ENCODE data around the gene AAR2.

AAR2 gene

GRCh38 chr20:36255445-36255844 lies 19.2 kb downstream of the AAR2 start:
- peaks cover 11% of the 10 kb centered on the region for H3K36me3 ChIP-seq (ENCODE audit: control insufficient read depth, low read length)
- H3K4me3 ChIP-seq (ENCODE audit: low read length) = no peak overlapping the region
- no peak overlapping the region for H3K4me2 ChIP-seq (ENCODE audit: low read length)
- H3K4me1 ChIP-seq (ENCODE audit: control insufficient read depth, low read length) = no peaks in the 10 kb centered on the region
- no peaks in the 10 kb centered on the region for H3F3A ChIP-seq (ENCODE audit: control insufficient read depth, insufficient read depth)
- H3K9me3 ChIP-seq (ENCODE audit: control insufficient read depth, insufficient read depth, low read length) = no peaks in the 10 kb centered on the region
- TF ChIP-seq, protein P1, sequence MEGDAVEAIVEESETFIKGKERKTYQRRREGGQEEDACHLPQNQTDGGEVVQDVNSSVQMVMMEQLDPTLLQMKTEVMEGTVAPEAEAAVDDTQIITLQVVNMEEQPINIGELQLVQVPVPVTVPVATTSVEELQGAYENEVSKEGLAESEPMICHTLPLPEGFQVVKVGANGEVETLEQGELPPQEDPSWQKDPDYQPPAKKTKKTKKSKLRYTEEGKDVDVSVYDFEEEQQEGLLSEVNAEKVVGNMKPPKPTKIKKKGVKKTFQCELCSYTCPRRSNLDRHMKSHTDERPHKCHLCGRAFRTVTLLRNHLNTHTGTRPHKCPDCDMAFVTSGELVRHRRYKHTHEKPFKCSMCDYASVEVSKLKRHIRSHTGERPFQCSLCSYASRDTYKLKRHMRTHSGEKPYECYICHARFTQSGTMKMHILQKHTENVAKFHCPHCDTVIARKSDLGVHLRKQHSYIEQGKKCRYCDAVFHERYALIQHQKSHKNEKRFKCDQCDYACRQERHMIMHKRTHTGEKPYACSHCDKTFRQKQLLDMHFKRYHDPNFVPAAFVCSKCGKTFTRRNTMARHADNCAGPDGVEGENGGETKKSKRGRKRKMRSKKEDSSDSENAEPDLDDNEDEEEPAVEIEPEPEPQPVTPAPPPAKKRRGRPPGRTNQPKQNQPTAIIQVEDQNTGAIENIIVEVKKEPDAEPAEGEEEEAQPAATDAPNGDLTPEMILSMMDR (IDR thresholded peaks at IDR 0.05; ENCODE audit: low read depth, low read length, poor library complexity, severe bottlenecking) = no peak
- no peak for TF ChIP-seq EZH2phosphoT487 (IDR thresholded peaks at IDR 0.05; ENCODE audit: borderline replicate concordance, low read length)
- no peaks in the 10 kb centered on the region for H3K79me2 ChIP-seq (ENCODE audit: control insufficient read depth, low read length)
- H3K27me3 ChIP-seq (ENCODE audit: control insufficient read depth, low read length) = no peaks in the 10 kb centered on the region
- no peaks in the 10 kb centered on the region for H4K20me1 ChIP-seq (ENCODE audit: control insufficient read depth, insufficient read depth, low read depth, low read length)
- H3K9me2 ChIP-seq (replicated peaks; ENCODE audit: control insufficient read depth, low read length) = no peaks in the 10 kb centered on the region
- no peak overlapping the region for H3K27ac ChIP-seq (ENCODE audit: low read depth, low read length)

DNA sequence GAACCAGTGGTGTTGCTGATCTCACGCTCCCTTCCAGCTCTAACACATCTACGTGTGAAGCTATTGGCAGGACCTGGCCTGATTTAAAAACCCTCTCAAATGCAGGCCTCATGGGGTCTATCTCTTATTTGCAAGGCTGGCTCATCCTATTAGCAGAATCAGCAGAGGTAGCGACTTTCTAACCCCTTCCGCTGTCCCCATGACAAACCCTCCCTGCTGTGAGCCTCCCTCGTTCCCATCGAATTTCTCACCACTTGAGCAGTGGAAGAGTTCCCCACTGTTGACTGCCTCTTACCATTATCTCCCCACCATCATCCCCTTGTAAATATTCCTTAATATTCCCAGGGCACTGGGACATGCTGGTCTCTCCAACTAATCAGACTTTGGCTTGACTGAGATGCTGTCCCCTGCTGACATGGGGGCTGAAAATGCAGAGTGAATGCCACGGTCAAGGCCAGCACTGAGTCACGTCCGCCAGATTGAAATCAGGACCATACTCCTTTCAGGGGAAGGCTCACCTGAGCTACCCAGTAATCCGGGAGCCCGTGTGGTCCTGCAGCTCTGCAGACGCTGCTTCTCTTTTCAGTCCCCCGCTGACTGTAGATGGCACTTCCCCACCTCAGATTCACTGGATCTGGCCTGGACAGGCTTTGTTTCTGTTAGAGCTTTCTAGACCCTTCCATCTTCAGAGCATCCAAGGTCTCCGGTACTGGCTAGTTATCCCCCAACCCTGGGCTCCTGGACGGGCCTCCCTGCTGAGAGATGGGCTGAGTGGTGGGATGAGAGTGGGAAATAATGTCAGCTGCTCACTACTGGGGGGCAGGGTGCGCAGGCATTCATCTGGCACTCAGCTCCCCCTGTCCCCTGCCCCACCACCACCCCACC lies 23.1 kb downstream of the AAR2 start:
- H3K4me3 ChIP-seq (ENCODE audit: low read length) = no peak overlapping the region
- no peaks in the 10 kb centered on the region for H3K79me2 ChIP-seq (ENCODE audit: control insufficient read depth, low read length)
- peaks cover 7% of the 10 kb centered on the region; the same call in 1 of the 2 replicates for H3K36me3 ChIP-seq (ENCODE audit: control insufficient read depth, low read length)
- H3K4me2 ChIP-seq (ENCODE audit: low read length) = no peak overlapping the region
- H3F3A ChIP-seq (ENCODE audit: control insufficient read depth, insufficient read depth) = no peaks in the 10 kb centered on the region
- H3K27me3 ChIP-seq (ENCODE audit: control insufficient read depth, low read length) = no peaks in the 10 kb centered on the region
- H4K20me1 ChIP-seq (ENCODE audit: control insufficient read depth, insufficient read depth, low read depth, low read length) = no peaks in the 10 kb centered on the region
- no peaks in the 10 kb centered on the region for H3K9me2 ChIP-seq (replicated peaks; ENCODE audit: control insufficient read depth, low read length)
- no peaks in the 10 kb centered on the region for H3K4me1 ChIP-seq (ENCODE audit: control insufficient read depth, low read length)
- H3K27ac ChIP-seq (ENCODE audit: low read depth, low read length) = no peak overlapping the region
- no peaks in the 10 kb centered on the region for H3K9me3 ChIP-seq (ENCODE audit: control insufficient read depth, insufficient read depth, low read length)
- no peak for TF ChIP-seq EZH2phosphoT487 (IDR thresholded peaks at IDR 0.05; ENCODE audit: borderline replicate concordance, low read length)
- TF ChIP-seq, protein P1 (IDR thresholded peaks at IDR 0.05; ENCODE audit: low read depth, low read length, poor library complexity, severe bottlenecking) = no peak

DNA sequence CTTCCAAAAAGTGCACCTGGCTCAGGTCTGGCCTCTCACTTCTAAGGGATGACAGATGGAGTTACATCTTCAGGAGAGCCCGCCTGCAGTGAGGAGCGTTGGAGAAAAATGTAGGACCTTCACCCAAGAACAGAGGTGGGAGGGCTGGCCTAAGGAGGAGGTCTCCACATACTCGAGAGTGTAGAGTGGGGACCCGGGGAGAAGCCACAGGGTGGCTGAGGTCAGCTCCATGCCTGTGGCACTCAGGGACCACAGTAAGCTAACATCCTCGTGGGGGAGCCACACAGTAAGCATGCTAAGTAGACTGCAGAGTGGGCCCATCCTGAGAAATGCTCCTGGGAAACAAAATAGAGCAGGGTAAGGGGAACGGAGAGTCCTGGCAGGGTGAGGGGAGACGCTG lies 24.0 kb downstream of the AAR2 start:
- Histone ChIP-seq H4K20me1 (ENCODE audit: control insufficient read depth, insufficient read depth, low read depth, low read length) (no peaks in the 10 kb centered on the region), H3K4me3 (ENCODE audit: low read length) (no peak overlapping the region), H3K27me3 (ENCODE audit: control insufficient read depth, low read length) (no peaks in the 10 kb centered on the region), H3K9me2 (replicated peaks; ENCODE audit: control insufficient read depth, low read length) (no peaks in the 10 kb centered on the region), H3K36me3 (ENCODE audit: control insufficient read depth, low read length) (peaks cover 7% of the 10 kb centered on the region; the same call in 1 of the 2 replicates), H3F3A (ENCODE audit: control insufficient read depth, insufficient read depth) (no peaks in the 10 kb centered on the region), H3K27ac (ENCODE audit: low read depth, low read length) (no peak overlapping the region), H3K4me2 (ENCODE audit: low read length) (no peak overlapping the region), H3K9me3 (ENCODE audit: control insufficient read depth, insufficient read depth, low read length) (no peaks in the 10 kb centered on the region), H3K4me1 (ENCODE audit: control insufficient read depth, low read length) (no peaks in the 10 kb centered on the region), H3K79me2 (ENCODE audit: control insufficient read depth, low read length) (no peaks in the 10 kb centered on the region)
- TF ChIP-seq, protein P1 (IDR thresholded peaks at IDR 0.05; ENCODE audit: low read depth, low read length, poor library complexity, severe bottlenecking) = no peak
- no peak for TF ChIP-seq EZH2phosphoT487 (IDR thresholded peaks at IDR 0.05; ENCODE audit: borderline replicate concordance, low read length)

Data from DOHH2 (cell line).